IMR-90 (cell line): ENCODE data around the gene NES. TPM values are rescaled to one million over a fixed set of nuclear protein-coding genes. Genes with fewer than 3 reads are reported as not detected.

Source experiments
- ATAC-seq: fragments of 200-7000 bp; cut with Tn5 transposase; 2 replicates; pipeline ENCODE4 v1.9.1; 2020; ENCODE audit warnings: low read depth, mild to moderate bottlenecking, moderate library complexity
- BruUV-seq: library from RNA; stranded (reverse); fragments of 400-500 nt; replicated peaks from 2 replicates; lab custom pipeline; 2021; lab: Mats Ljungman, UMichigan
- CTCF ChIA-PET: fragments of 300-600 bp; formaldehyde crosslinking; extraction: SDS; loops from one replicate; lab custom pipeline; 2021; ENCODE audit warnings: antibody characterized with exemption; lab: Yijun Ruan, JAX
- POLR2A ChIA-PET: fragments of 300-600 bp; sonication (Branson Sonifier 250); formaldehyde crosslinking; loops from one replicate; lab custom pipeline; 2022; ENCODE audit warnings: antibody characterized with exemption; ENCODE audit not compliant: unreplicated experiment; lab: Charles Lee
- DNase-seq: peaks from one replicate; pipeline ENCODE4 v3.0.0; 2013
- H2AFZ ChIP-seq: replicated peaks from 2 replicates; pipeline ENCODE3; 2013; ENCODE audit warnings: low read length, mild to moderate bottlenecking; ENCODE audit not compliant: poor library complexity
- H2AK5ac ChIP-seq: 2 replicates; pipeline ENCODE4 v1.6.1; 2013; ENCODE audit warnings: low read depth, low read length, inconsistent platforms
- H2AK9ac ChIP-seq: replicated peaks from 2 replicates; pipeline ENCODE3; 2013; ENCODE audit warnings: mild to moderate bottlenecking, low read depth, low read length, moderate library complexity; ENCODE audit not compliant: poor library complexity
- H2BK120ac ChIP-seq: 2 replicates; pipeline ENCODE4 v1.6.1; 2013; ENCODE audit warnings: low read depth, low read length, inconsistent platforms
- H2BK15ac ChIP-seq: 3 replicates; pipeline ENCODE4 v1.6.1; 2013; ENCODE audit warnings: low read depth, low read length, inconsistent platforms
- H2BK20ac ChIP-seq: 2 replicates; pipeline ENCODE4 v1.6.1; 2013; ENCODE audit warnings: low read depth, mild to moderate bottlenecking, inconsistent platforms, low read length, moderate library complexity
- H2BK5ac ChIP-seq: 2 replicates; pipeline ENCODE4 v1.6.1; 2013; ENCODE audit warnings: mild to moderate bottlenecking, low read depth, low read length, inconsistent platforms; ENCODE audit not compliant: poor library complexity, severe bottlenecking
- H3K14ac ChIP-seq: replicated peaks from 2 replicates; pipeline ENCODE4 v1.6.1; 2013; ENCODE audit warnings: low read depth, low read length, inconsistent platforms
- H3K18ac ChIP-seq: 2 replicates; pipeline ENCODE4 v1.6.1; 2013; ENCODE audit warnings: low read depth, low read length, control low read depth
- H3K23ac ChIP-seq: 2 replicates; pipeline ENCODE4 v1.6.1; 2013; ENCODE audit warnings: low read depth, low read length, inconsistent platforms
- H3K27ac ChIP-seq: 2 replicates; pipeline ENCODE4 v1.5.1; 2013; ENCODE audit warnings: mild to moderate bottlenecking, control low read depth, low read length; ENCODE audit not compliant: insufficient read depth
- H3K27me3 ChIP-seq: 2 replicates; pipeline ENCODE4 v1.6.1; 2013; ENCODE audit warnings: low read length; ENCODE audit not compliant: control insufficient read depth, insufficient read depth
- H3K36me3 ChIP-seq: 2 replicates; pipeline ENCODE4 v1.6.1; 2013; ENCODE audit warnings: low read length, mixed read lengths; ENCODE audit not compliant: control insufficient read depth, insufficient read depth
- H3K4ac ChIP-seq: 2 replicates; pipeline ENCODE4 v1.6.1; 2013; ENCODE audit warnings: low read depth, low read length, inconsistent platforms
- H3K4me1 ChIP-seq: 2 replicates; pipeline ENCODE4 v1.6.1; 2013; ENCODE audit warnings: low read length, mixed read lengths; ENCODE audit not compliant: control insufficient read depth, insufficient read depth
- H3K4me2 ChIP-seq: 2 replicates; pipeline ENCODE4 v1.6.1; 2013; ENCODE audit warnings: low read depth, mild to moderate bottlenecking, control low read depth, low read length, moderate library complexity
- H3K4me3 ChIP-seq: 2 replicates; pipeline ENCODE4 v1.5.1; 2013; ENCODE audit warnings: low read depth, mild to moderate bottlenecking, control low read depth, low read length, moderate library complexity; ENCODE audit not compliant: insufficient read depth
- H3K56ac ChIP-seq: 2 replicates; pipeline ENCODE4 v1.6.1; 2013; ENCODE audit warnings: low read length, inconsistent platforms; ENCODE audit not compliant: insufficient read depth; ENCODE audit errors: extremely low read depth
- H3K79me1 ChIP-seq, 2 experiments: 2 replicates each; pipeline ENCODE4 v1.6.1; 2013; ENCODE audit warnings: low read length in 2 of 2, inconsistent platforms in 1 of 2, low read depth in 1 of 2
- H3K9ac ChIP-seq: 2 replicates; pipeline ENCODE4 v1.6.1; 2013; ENCODE audit warnings: low read depth, low read length, control low read depth
- H3K9me1 ChIP-seq: 2 replicates; pipeline ENCODE4 v1.6.1; 2013; ENCODE audit warnings: low read length, inconsistent platforms; ENCODE audit not compliant: insufficient read depth
- H3K9me3 ChIP-seq: 2 replicates; pipeline ENCODE4 v1.6.1; 2013; ENCODE audit warnings: low read length; ENCODE audit not compliant: control insufficient read depth, insufficient read depth
- H4K20me1 ChIP-seq: 2 replicates; pipeline ENCODE4 v1.6.1; 2013; ENCODE audit warnings: low read length, inconsistent platforms; ENCODE audit not compliant: insufficient read depth
- H4K5ac ChIP-seq: 2 replicates; pipeline ENCODE4 v1.6.1; 2013; ENCODE audit warnings: mild to moderate bottlenecking, low read depth, low read length, control low read depth
- H4K8ac ChIP-seq, 2 experiments: 2 replicates each; pipeline ENCODE4 v1.6.1; 2013; ENCODE audit warnings: low read depth in 2 of 2, low read length in 2 of 2, control low read depth in 1 of 2, inconsistent platforms in 1 of 2
- H4K91ac ChIP-seq: 2 replicates; pipeline ENCODE4 v1.6.1; 2013; ENCODE audit warnings: low read depth, low read length, inconsistent platforms; ENCODE audit not compliant: insufficient read depth
- BHLHE40 ChIP-seq: fragments of 150-350 bp; IDR thresholded peaks from 2 replicates; pipeline ENCODE4 v1.6.1; 2016; ENCODE audit warnings: mild to moderate bottlenecking, low read depth, low read length
- CEBPB ChIP-seq: IDR thresholded peaks from 2 replicates; pipeline ENCODE4 v1.6.1; 2012; ENCODE audit warnings: low read depth, low read length, improper control_type of control experiment
- FOS ChIP-seq: fragments of 150-350 bp; IDR thresholded peaks from 2 replicates; pipeline ENCODE4 v1.6.1; 2016; ENCODE audit warnings: low read depth, low read length
- MAFK ChIP-seq: IDR thresholded peaks from 2 replicates; pipeline ENCODE4 v1.6.1; 2012; ENCODE audit warnings: low read depth, low read length, improper control_type of control experiment
- MAZ ChIP-seq: IDR thresholded peaks from 2 replicates; pipeline ENCODE4 v1.6.1; 2012; ENCODE audit warnings: low read depth, mild to moderate bottlenecking, low read length, improper control_type of control experiment, moderate library complexity, borderline replicate concordance
- MXI1 ChIP-seq: IDR thresholded peaks from 2 replicates; pipeline ENCODE4 v1.6.1; 2012; ENCODE audit warnings: low read depth, mild to moderate bottlenecking, low read length, moderate library complexity, borderline replicate concordance
- NFE2L2 ChIP-seq: fragments of 150-350 bp; IDR thresholded peaks from 2 replicates; pipeline ENCODE4 v1.6.1; 2016; ENCODE audit warnings: low read depth, mild to moderate bottlenecking, low read length
- POLR2A ChIP-seq: IDR thresholded peaks from 2 replicates; pipeline ENCODE4 v1.6.1; 2012; ENCODE audit warnings: mild to moderate bottlenecking, low read depth, low read length
- RAD21 ChIP-seq: IDR thresholded peaks from 2 replicates; pipeline ENCODE4 v1.6.1; 2012; ENCODE audit warnings: low read length, improper control_type of control experiment
- RCOR1 ChIP-seq: IDR thresholded peaks from 2 replicates; pipeline ENCODE4 v1.6.1; 2012; ENCODE audit warnings: mild to moderate bottlenecking, low read length, improper control_type of control experiment; ENCODE audit not compliant: insufficient replicate concordance
- SMC3 ChIP-seq: fragments of 150-350 bp; IDR thresholded peaks from 2 replicates; pipeline ENCODE4 v1.6.1; 2016; ENCODE audit warnings: low read depth, mild to moderate bottlenecking, antibody characterized with exemption, low read length, moderate library complexity
- USF2 ChIP-seq: fragments of 150-350 bp; IDR thresholded peaks from 2 replicates; pipeline ENCODE4 v1.6.1; 2017; ENCODE audit warnings: mild to moderate bottlenecking, antibody characterized with exemption, low read length, low read depth
- WGBS, 2 experiments: methylation state at CpG; one replicate each; pipeline versions ENCODE4 v1.1.5 to v1.1.7; 2013; ENCODE audit warnings: missing lambda C conversion rate in 2 of 2; ENCODE audit not compliant: insufficient read length in 1 of 2; ENCODE audit errors: extremely low coverage in 2 of 2; 5-methylcytosine and 5-hydroxymethylcytosine counted together
- dilution Hi-C: fragments of 300-500 bp; cut with HindIII; formaldehyde crosslinking; loops from one replicate; pipeline ENCODE4 v1.14.3; 2018; ENCODE audit warnings: low sequenced_read_pairs; ENCODE audit not compliant: unreplicated experiment
- in situ Hi-C: fragments of 300-500 bp; cut with MboI; formaldehyde crosslinking; loops from 3 replicates; pipeline ENCODE4 v1.14.3; 2019; ENCODE audit warnings: low sequenced_read_pairs, inconsistent platforms, mixed read lengths
- intact Hi-C: fragments of 100-400 bp; cut with micrococcal nuclease; formaldehyde crosslinking; loops from 2 replicates; pipeline ENCODE4 v1.10.0; 2022
- polyA plus RNA-seq, 3 experiments: library from polyadenylated mRNA; depleted of rRNA; stranded (reverse); fragments of >200 nt; gene quantifications; 2 replicates each; pipeline ENCODE4 v1.2.3, GENCODE V29; 2012; ENCODE audit warnings: low replicate concordance in 1 of 3
- total RNA-seq: library from RNA; depleted of rRNA; stranded (reverse); fragments of >200 nt; gene quantifications from 2 replicates; pipeline ENCODE4 v1.2.3, GENCODE V29; 2012
- TF ChIP-seq, protein P1 (sequence below): fragments of 150-350 bp; IDR thresholded peaks from 2 replicates; pipeline ENCODE4 v1.6.1; 2016; ENCODE audit warnings: low read depth, mild to moderate bottlenecking, low read length, moderate library complexity, borderline replicate concordance

The NES gene
- total and polyA plus RNA-seq, 2 of the 4 experiments (the other 2 are of a cell fraction), result 25.3 to 40.1 TPM

DNA sequence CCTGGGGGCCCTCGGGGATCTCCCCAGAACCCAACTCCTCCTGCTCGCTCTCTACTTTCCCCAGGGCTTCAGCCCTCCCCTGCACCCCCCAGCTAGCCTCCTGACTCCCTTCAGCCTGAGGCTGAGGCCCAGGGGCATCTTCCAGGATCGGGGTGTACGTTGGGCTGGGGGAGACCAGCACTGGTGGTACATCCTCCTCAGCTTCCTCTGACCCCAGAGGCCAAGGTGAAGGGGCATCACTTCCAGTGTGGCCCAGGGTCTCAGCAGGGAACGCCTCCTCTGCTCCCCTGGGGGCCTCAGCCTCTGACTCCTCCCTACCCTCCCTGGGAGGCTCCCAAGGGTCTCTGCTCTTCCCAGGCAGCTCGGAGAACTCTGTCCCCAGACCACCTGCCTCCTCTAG is 6.8 kb downstream of the NES start:
- no peak overlapping the region for H2AK5ac ChIP-seq
- ATAC-seq, result no peak
- H2BK120ac ChIP-seq, result no peak overlapping the region
- no peak overlapping the region for H2AFZ ChIP-seq
- no peak overlapping the region for H3K14ac ChIP-seq
- no peak overlapping the region for H2BK5ac ChIP-seq
- intact Hi-C loops, result no loop called here
- POLR2A ChIA-PET, result no interaction called here
- H3K79me1 ChIP-seq, result peaks cover 10 to 47% of the 10 kb centered on the region in 2 experiments; a peak in 3 of 4 replicates
- peaks cover 19% of the 10 kb centered on the region for H4K20me1 ChIP-seq
- H3K4ac ChIP-seq, result no peak overlapping the region
- no peak overlapping the region for H3K56ac ChIP-seq
- 100% methylated on average over 1 of the region's 6 CpGs; no CpG with 5 or more reads in 1 of the 2 experiments for WGBS, 2 experiments
- no TSS peak for BruUV-seq
- no peak overlapping the region for H3K23ac ChIP-seq
- in situ Hi-C loops, result no loop called here
- H3K36me3 ChIP-seq, result peaks cover 16% of the 10 kb centered on the region
- H4K5ac ChIP-seq, result no peak overlapping the region
- no peak overlapping the region for H3K4me3 ChIP-seq
- no peak overlapping the region for H4K8ac ChIP-seq
- no peak for DNase-seq
- H3K27me3 ChIP-seq, result no peaks in the 10 kb centered on the region
- no peak overlapping the region for H3K27ac ChIP-seq
- H3K4me2 ChIP-seq, result no peak overlapping the region
- CTCF ChIA-PET, result no interaction called here
- no peak overlapping the region for H2AK9ac ChIP-seq
- H2BK20ac ChIP-seq, result no peak overlapping the region
- H4K91ac ChIP-seq, result no peak overlapping the region
- H3K9ac ChIP-seq, result no peak overlapping the region
- no peak overlapping the region for H2BK15ac ChIP-seq
- no peaks in the 10 kb centered on the region for H3K9me3 ChIP-seq
- dilution Hi-C loops, result no loop called here
- TF ChIP-seq MAFK (no peak), FOS (no peak), MAZ (no peak), SMC3 (no peak), NFE2L2 (no peak), MXI1 (no peak), USF2 (no peak), CEBPB (no peak), BHLHE40 (no peak), POLR2A (no peak), RCOR1 (no peak), RAD21 (no peak)
- TF ChIP-seq, protein P1, sequence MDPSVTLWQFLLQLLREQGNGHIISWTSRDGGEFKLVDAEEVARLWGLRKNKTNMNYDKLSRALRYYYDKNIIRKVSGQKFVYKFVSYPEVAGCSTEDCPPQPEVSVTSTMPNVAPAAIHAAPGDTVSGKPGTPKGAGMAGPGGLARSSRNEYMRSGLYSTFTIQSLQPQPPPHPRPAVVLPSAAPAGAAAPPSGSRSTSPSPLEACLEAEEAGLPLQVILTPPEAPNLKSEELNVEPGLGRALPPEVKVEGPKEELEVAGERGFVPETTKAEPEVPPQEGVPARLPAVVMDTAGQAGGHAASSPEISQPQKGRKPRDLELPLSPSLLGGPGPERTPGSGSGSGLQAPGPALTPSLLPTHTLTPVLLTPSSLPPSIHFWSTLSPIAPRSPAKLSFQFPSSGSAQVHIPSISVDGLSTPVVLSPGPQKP, result no peak
- H3K9me1 ChIP-seq, result peaks cover 24% of the 10 kb centered on the region
- no peak overlapping the region for H3K18ac ChIP-seq
- peaks cover 37% of the 10 kb centered on the region for H3K4me1 ChIP-seq
